T-helper 17 cell (primary cell): ENCODE measurements around the gene RHOBTB1. TPM values are rescaled to one million over a fixed set of nuclear protein-coding genes. Genes with fewer than 3 reads are reported as not detected.

Experiments
- ATAC-seq: fragments of 150-1000 bp; cut with Tn5 transposase; 2 replicates; pipeline ENCODE4 v1.10.0; 2021; ENCODE audit warnings: mild to moderate bottlenecking, moderate library complexity
- DNase-seq, 3 donors: peaks; one replicate each; pipeline versions ENCODE4 v3.0.0 to v3.0.0-alpha.2; 2020 to 2021
- H3K9me3 ChIP-seq: one replicate; pipeline ENCODE4 v1.7.0; 2013; ENCODE audit warnings: low read length, mild to moderate bottlenecking; ENCODE audit not compliant: control insufficient read depth, poor library complexity, severe bottlenecking
- H3K27ac Mint-ChIP-seq: one replicate; pipeline ENCODE4 v1.8.0; 2022; ENCODE audit warnings: mild to moderate bottlenecking, moderate library complexity, mixed read lengths
- H3K27me3 Mint-ChIP-seq: one replicate; pipeline ENCODE4 v1.8.0; 2022; ENCODE audit warnings: mixed read lengths
- H3K36me3 Mint-ChIP-seq: one replicate; pipeline ENCODE4 v1.8.0; 2022; ENCODE audit warnings: low read depth, mixed read lengths
- H3K4me1 Mint-ChIP-seq: one replicate; pipeline ENCODE4 v1.8.0; 2022; ENCODE audit warnings: mild to moderate bottlenecking, mixed read lengths
- H3K4me3 Mint-ChIP-seq: one replicate; pipeline ENCODE4 v1.8.0; 2022; ENCODE audit warnings: mild to moderate bottlenecking, moderate library complexity, mixed read lengths
- total RNA-seq, 4 donors: library from RNA in 2 of 4; stranded (reverse) in 2 of 4; gene quantifications; one replicate each; pipeline ENCODE4 v1.2.3 and lab custom pipeline; 2022 to 2026

RHOBTB1 gene
- total RNA-seq, 2 donors from 2014 or later = 0.37 to 10.8 TPM

- peaks cover 13% of the 10 kb centered on the region for H3K4me1 Mint-ChIP-seq
- H3K27ac Mint-ChIP-seq = no peak overlapping the region
- H3K9me3 ChIP-seq = no peaks in the 10 kb centered on the region
- ATAC-seq = peak; percentile 22
- peak overlapping the region; percentile 60 for H3K4me3 Mint-ChIP-seq
- peaks cover 75% of the 10 kb centered on the region for H3K27me3 Mint-ChIP-seq
- H3K36me3 Mint-ChIP-seq = no peaks in the 10 kb centered on the region
- no peak for DNase-seq
Measured at GRCh38 chr10:60943316-60944057, 498 bp downstream of the RHOBTB1 start.

GRCh38 chr10:60942788-60943315 is 1.1 kb downstream of the RHOBTB1 start:
- H3K9me3 ChIP-seq = peaks cover 2% of the 10 kb centered on the region
- peaks cover 75% of the 10 kb centered on the region for H3K27me3 Mint-ChIP-seq
- peak overlapping the region; percentile 60 for H3K4me3 Mint-ChIP-seq
- H3K4me1 Mint-ChIP-seq = peaks cover 13% of the 10 kb centered on the region
- DNase-seq (no peak), ATAC-seq (peak; percentile 71)
- no peak overlapping the region for H3K27ac Mint-ChIP-seq
- no peaks in the 10 kb centered on the region for H3K36me3 Mint-ChIP-seq

- H3K9me3 ChIP-seq = peaks cover 2% of the 10 kb centered on the region
- Mint-ChIP-seq H3K36me3 (no peaks in the 10 kb centered on the region), H3K4me3 (peak overlapping the region; percentile 60), H3K27me3 (peaks cover 75% of the 10 kb centered on the region), H3K4me1 (peaks cover 13% of the 10 kb centered on the region), H3K27ac (no peak overlapping the region)
- DNase-seq = no peak
- no peak for ATAC-seq
Measured at GRCh38 chr10:60942134-60942787, 1.7 kb downstream of the RHOBTB1 start.

- no peak for ATAC-seq
- DNase-seq = no peak
- peaks cover 63% of the 10 kb centered on the region for H3K27me3 Mint-ChIP-seq
- no peak overlapping the region for H3K27ac Mint-ChIP-seq
- peaks cover 13% of the 10 kb centered on the region for H3K4me1 Mint-ChIP-seq
- no peaks in the 10 kb centered on the region for H3K36me3 Mint-ChIP-seq
- peaks cover 2% of the 10 kb centered on the region for H3K9me3 ChIP-seq
- H3K4me3 Mint-ChIP-seq = no peak overlapping the region
Measured at GRCh38 chr10:60940446-60940845, 3.5 kb downstream of the RHOBTB1 start.

GRCh38 chr10:60937784-60938654 is 6.0 kb downstream of the RHOBTB1 start:
- H3K27me3 Mint-ChIP-seq = peaks cover 51% of the 10 kb centered on the region
- no peak overlapping the region for H3K4me3 Mint-ChIP-seq
- peaks cover 2% of the 10 kb centered on the region for H3K9me3 ChIP-seq
- DNase-seq (no peak), ATAC-seq (no peak)
- H3K27ac Mint-ChIP-seq = no peak overlapping the region
- H3K36me3 Mint-ChIP-seq = no peaks in the 10 kb centered on the region
- H3K4me1 Mint-ChIP-seq = peaks cover 5% of the 10 kb centered on the region

GRCh38 chr10:60937022-60937421 is 7.0 kb downstream of the RHOBTB1 start:
- peaks cover 2% of the 10 kb centered on the region for H3K9me3 ChIP-seq
- no peak overlapping the region for H3K27ac Mint-ChIP-seq
- no peak overlapping the region for H3K4me3 Mint-ChIP-seq
- DNase-seq = no peak
- H3K27me3 Mint-ChIP-seq = peaks cover 41% of the 10 kb centered on the region
- no peaks in the 10 kb centered on the region for H3K4me1 Mint-ChIP-seq
- ATAC-seq = no peak
- H3K36me3 Mint-ChIP-seq = no peaks in the 10 kb centered on the region

- Mint-ChIP-seq H3K4me1 (no peaks in the 10 kb centered on the region), H3K27me3 (peaks cover 35% of the 10 kb centered on the region), H3K36me3 (no peaks in the 10 kb centered on the region), H3K4me3 (no peak overlapping the region), H3K27ac (no peak overlapping the region)
- H3K9me3 ChIP-seq = peaks cover 2% of the 10 kb centered on the region
- no peak for DNase-seq
- no peak for ATAC-seq
Measured at GRCh38 chr10:60934215-60935175, 9.5 kb downstream of the RHOBTB1 start.

GRCh38 chr10:60932756-60933155 is 11.2 kb downstream of the RHOBTB1 start:
- Mint-ChIP-seq H3K27ac (no peak overlapping the region), H3K4me3 (no peak overlapping the region)
- no peak for ATAC-seq

GRCh38 chr10:60930237-60930636 is 13.7 kb downstream of the RHOBTB1 start:
- H3K4me1 Mint-ChIP-seq = no peaks in the 10 kb centered on the region
- H3K9me3 ChIP-seq = no peaks in the 10 kb centered on the region
- no peak overlapping the region for H3K27ac Mint-ChIP-seq
- ATAC-seq (no peak), DNase-seq (no peak)
- H3K27me3 Mint-ChIP-seq = peaks cover 11% of the 10 kb centered on the region
- H3K36me3 Mint-ChIP-seq = no peaks in the 10 kb centered on the region
- no peak overlapping the region for H3K4me3 Mint-ChIP-seq

More at GRCh38 chr10:60932756-60933155, 11.2 kb downstream of the RHOBTB1 start:
- H3K4me1 Mint-ChIP-seq = no peaks in the 10 kb centered on the region
- DNase-seq = no peak
- H3K9me3 ChIP-seq = no peaks in the 10 kb centered on the region
- H3K27me3 Mint-ChIP-seq = peaks cover 22% of the 10 kb centered on the region
- no peaks in the 10 kb centered on the region for H3K36me3 Mint-ChIP-seq

- no peaks in the 10 kb centered on the region for H3K27me3 Mint-ChIP-seq
Measured at GRCh38 chr10:60921633-60922032, 22.4 kb downstream of the RHOBTB1 start.

GRCh38 chr10:60920479-60920878 is 23.5 kb downstream of the RHOBTB1 start:
- Mint-ChIP-seq H3K4me1 (no peaks in the 10 kb centered on the region), H3K27me3 (no peaks in the 10 kb centered on the region), H3K36me3 (peaks cover 4% of the 10 kb centered on the region), H3K4me3 (no peak overlapping the region), H3K27ac (no peak overlapping the region)
- DNase-seq (no peak), ATAC-seq (no peak)
- H3K9me3 ChIP-seq = no peaks in the 10 kb centered on the region

More at GRCh38 chr10:60921633-60922032, 22.4 kb downstream of the RHOBTB1 start:
- no peak overlapping the region for H3K27ac Mint-ChIP-seq
- no peak overlapping the region for H3K4me3 Mint-ChIP-seq
- no peaks in the 10 kb centered on the region for H3K4me1 Mint-ChIP-seq
- peaks cover 4% of the 10 kb centered on the region for H3K36me3 Mint-ChIP-seq
- DNase-seq = no peak
- no peaks in the 10 kb centered on the region for H3K9me3 ChIP-seq
- no peak for ATAC-seq

GRCh38 chr10:60919551-60919950 is 24.4 kb downstream of the RHOBTB1 start:
- no peak overlapping the region for H3K27ac Mint-ChIP-seq
- DNase-seq = no peak
- H3K9me3 ChIP-seq = no peaks in the 10 kb centered on the region
- H3K27me3 Mint-ChIP-seq = no peaks in the 10 kb centered on the region
- H3K4me1 Mint-ChIP-seq = no peaks in the 10 kb centered on the region
- no peak overlapping the region for H3K4me3 Mint-ChIP-seq
- peaks cover 4% of the 10 kb centered on the region for H3K36me3 Mint-ChIP-seq
- no peak for ATAC-seq
